Smooth muscle cell of the brain vasculature (primary cell): Measurements from ENCODE around the gene RASA3.
"Not testable (repeated sequence)": the region's sequence is repeated elsewhere in the genome, so short reads cannot be mapped to it uniquely, and the experiment has no call there.

Experiments
- DNase-seq: peaks from one replicate; pipeline ENCODE4 v3.0.0-alpha.2; 2012; ENCODE audit warnings: low read depth, low spot score

Gene RASA3

DNA sequence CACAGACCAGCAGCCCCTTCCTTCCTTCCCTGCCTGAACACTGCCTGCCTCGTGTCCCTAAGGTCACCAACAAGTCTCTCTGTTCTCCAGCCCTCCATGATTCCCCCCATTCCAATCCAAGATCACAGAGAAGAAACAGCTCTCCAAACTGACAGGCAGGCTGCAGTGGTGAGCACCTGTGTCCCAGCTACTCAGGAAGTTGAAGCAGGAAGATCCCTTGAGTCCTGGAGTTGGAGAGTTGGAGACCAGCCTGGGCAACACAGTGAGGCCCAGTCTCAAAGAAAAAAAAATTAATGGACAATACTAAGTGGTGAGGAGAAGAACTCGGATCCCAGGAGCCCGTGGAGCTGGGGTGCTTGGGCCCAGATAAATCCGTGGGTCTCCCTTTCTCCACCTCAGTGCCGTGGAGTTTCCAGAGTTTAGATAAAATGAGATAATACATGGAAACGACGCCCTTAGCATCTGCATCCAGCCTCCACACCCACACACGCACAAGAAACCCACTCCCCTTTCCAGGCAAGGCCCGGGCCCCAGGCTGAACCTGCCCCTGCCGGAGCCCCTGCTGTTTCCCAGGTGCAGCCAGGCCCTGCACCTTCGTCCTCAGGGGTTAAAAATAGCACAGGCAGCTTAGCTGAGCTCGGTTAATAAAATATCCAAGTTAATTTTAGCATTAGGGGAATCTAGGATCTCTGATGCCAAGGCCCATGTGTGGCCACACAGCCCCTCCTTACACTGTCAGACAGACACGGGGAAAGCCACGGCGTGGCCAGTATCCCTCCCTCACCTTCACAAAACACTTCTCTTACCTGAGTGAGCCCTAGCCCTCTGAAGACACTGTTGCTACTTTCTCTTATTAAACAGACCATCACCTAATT is 4.7 kb downstream of the RASA3 start:
- DNase-seq, result no peak

DNA sequence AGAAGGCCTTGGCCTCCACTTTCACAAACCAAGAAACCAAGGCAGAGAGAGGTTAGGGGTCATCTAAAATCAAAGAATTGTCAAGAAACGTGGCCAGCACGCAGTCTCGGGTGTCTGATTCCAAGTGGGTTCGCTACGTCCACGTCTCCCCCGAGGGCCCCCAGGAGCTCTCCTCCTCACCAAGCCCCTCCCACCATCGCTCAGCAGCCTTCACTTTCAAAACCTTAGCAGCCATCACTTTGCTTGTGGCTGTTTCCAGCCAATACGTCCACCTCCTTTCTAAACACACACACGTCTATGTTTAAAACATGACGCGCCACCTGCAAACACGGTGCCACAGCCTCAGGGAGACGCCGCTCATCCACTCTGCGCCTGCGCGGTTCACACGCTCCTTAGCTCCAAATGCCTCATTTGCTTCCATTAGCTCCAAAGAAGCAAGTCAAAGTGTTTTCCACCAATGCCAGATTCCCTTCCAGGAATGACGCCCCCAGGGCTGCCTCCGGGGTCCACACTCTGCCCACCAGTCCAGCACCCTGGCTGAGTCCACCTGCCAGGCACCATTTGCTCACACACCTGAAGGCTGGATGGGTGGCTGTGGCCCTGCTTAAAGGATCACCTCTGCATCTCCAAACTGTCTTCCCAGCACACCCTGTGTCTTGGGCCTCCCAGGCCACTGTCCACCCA is 5.5 kb downstream of the RASA3 start:
- DNase-seq, result no peak

DNA sequence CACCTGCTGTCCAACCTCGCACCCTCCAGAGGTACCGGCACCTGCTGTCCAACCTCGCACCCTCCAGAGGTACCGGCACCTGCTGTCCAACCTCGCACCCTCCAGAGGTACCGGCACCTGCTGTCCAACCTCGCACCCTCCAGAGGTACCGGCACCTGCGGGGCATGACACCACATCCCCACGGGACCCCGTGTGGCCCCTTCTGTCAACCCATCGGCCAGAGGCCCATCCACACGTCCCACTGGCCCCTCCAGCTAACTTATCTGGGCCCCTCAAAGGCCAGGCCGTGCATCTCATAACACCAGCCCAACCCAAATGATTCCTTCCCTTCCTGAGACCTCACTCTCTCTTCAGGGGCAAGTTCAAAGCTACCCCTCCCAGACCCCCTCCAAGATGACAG is 6.3 kb downstream of the RASA3 start:
- DNase-seq, result not testable (repeated sequence)

DNA sequence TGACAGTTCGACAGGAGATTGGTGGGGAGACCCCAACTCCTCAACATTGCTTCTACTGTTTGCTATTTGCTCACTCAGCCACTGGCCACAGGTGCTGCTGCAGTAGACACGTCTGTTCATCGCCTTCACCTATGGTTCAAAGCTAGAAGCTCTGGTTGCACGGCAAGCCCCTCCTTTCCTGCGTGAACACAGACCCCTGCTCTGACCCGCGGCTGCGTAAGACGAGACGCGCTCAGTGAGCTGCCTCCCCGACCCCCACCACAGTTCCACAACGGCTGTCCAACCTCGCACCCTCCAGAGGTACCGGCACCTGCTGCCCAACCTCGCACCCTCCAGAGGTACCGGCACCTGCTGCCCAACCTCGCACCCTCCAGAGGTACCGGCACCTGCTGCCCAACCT is 6.8 kb downstream of the RASA3 start:
- no peak for DNase-seq

DNA sequence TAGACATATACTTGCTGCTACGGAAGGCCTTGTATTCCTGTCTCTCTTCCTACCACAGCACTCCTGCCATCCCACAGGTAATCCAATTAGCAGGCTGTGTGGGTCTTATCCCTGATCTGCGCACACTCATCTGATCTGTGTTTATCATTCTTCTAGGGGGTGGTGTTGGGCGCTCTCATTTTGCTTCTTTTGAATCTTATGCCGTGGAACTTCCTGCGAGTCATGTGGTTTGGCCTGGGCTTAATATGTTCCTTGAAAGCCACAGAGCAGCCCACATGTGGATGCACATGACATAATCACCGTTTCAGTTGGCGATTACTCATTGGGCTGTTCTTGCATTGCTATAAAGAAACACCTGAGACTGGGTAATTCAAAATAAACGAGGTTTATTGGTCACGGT is 7.5 kb downstream of the RASA3 start:
- DNase-seq, result no peak

DNA sequence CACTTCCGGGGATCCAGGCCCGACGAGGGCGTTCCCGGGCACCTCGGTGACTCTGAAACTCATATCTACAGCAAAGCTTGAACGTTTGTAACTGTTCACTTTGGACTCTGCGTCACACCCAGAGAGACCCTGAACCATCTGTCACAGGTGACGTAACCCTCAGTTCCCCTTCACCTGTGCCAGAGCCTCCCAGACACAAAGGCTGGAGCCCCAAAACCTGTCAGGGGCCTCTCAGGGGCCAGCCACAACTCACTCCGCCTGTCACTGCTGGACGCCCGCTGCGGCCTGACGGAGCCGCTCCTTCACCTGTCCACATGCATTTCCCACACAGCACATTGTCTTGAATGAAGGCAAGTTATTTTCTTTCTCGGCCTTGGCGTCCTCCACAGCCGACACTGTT is 8.0 kb downstream of the RASA3 start:
- no peak for DNase-seq

DNA sequence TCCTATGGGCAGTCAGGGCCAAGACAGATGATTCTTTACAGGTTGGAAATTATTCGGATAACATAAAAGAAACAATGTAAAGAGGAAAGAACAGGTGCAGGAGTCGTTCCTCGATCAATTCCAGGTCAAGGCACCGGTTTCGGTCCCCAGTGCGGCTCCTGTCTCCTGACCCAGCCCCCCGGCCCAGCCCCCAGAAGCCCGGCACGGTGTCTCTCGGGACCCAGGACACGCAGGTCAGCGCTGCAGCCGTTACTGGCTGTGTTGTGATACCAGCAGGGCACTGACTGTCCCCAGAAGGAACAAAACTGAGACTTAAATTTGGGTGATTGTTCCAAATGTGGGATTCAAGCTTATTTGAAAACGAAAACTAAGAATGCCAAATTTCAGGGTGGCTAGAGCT is 8.5 kb downstream of the RASA3 start:
- no peak for DNase-seq

DNA sequence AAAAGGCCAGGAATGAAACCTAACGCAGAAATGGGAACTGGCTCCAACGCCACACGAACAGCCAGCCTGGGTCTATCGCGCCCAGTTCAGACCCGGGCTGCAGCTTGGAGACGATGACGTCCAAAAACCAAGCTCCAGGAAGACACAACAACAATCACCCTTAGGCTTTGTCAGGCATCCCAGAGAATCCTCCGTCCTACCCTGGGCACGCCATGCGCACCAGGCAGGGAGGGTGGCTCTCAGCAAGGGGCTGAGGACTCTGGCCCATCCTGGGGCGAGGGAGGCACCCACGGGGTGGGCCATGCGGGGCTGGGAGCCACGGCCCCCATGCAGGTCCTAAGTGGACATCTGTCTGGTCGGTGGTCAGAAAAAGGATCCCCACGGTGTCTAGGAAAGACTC is 9.0 kb downstream of the RASA3 start:
- DNase-seq, result no peak

DNA sequence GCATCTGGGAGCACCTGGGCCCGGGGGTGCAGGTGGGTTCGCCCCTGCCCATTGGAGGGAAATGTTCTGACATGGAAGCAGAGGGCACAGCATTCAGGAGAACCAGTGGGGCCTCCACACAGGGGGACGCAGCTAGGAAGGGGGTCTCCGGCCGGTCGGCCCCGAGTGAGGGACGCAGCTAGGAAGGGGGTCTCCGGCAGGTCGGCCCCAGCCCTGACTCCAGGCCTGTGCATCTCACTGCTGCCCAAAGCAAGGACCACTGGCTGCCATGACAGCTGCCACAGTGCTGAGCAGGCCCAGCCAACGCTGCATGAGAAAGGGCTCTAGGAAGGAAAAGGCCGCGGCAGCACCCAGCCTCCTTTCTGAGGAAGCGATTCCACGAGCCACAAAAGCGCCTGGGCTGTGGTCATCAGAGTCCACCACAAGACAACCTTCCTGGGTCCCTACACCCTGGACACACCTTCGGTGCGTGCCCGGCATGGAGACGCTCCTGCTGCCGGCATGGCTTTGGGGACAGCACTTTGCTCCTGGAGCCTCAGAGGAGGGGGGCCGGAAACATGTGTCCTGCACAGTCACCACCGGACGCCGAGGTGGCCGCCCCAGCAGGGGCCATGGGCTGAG is 9.7 kb downstream of the RASA3 start:
- no peak for DNase-seq

DNA sequence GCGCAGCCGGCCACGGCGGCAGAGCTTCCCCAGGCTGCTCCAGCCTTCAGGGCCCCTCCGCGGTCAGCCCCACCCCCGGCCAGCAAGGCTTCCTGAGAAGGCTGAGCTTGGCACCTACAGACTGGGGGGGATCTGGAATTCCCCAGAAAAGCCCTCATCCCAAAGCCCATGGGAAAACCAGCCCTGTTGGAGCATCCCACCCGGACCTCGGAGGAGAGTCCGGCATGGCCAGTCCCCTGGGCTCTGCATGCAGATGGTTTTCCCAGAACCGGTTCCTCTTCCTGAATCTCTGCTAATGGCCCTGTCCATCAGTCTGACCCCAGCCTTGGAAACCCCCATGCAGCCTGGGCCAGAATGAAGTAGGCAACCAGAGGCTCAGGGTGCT is 10.3 kb downstream of the RASA3 start:
- DNase-seq, result no peak

DNA sequence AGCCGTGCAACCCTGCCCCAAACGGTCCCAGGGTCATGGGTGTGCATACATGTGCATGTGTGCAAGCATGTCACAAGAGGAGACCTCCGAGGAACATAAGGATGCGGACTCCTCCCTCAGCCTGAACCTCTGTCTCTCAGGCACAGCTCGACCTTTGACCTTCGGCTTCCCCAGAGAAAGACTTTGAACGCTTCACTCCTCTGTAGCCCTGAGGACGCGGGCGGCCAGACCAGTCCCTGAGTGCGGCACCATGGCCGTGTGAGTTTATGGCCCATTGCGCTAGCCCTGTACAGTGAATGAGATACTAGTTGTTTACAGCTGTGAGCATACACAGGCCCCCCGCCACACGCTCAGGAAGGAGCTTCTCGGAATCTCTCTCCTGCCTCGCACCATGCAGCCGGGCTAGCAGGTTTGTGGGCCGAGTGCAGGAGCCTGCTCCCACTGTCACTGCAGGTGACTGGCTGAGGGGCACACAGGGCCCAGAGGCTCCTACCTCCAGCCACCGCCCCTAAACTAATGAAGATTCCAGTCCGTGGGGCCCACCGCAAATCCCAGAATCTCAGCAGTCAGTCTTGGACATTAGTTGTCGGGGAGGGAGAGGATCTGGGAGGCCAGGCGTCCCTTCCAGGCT is 10.8 kb downstream of the RASA3 start:
- no peak for DNase-seq

DNA sequence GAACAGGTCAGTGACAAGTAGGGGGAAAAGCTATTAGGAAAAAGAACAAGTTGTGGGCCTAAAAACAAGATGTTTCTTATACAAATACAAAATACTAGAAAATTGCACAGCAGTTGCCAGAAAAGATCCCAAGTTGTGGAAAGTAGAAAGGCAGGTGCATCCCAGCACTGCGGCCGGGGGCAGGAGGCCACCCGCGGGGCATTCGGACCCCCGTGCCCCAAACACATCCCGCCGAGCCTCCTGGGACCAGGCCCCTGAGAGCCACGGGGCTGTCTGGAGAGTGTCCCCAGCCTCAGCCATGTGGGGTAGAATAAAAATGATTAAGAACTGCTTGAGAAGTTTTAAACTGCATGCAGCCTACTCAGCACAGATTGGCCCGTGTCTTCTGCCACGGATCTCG is 11.4 kb downstream of the RASA3 start:
- DNase-seq, result no peak

DNA sequence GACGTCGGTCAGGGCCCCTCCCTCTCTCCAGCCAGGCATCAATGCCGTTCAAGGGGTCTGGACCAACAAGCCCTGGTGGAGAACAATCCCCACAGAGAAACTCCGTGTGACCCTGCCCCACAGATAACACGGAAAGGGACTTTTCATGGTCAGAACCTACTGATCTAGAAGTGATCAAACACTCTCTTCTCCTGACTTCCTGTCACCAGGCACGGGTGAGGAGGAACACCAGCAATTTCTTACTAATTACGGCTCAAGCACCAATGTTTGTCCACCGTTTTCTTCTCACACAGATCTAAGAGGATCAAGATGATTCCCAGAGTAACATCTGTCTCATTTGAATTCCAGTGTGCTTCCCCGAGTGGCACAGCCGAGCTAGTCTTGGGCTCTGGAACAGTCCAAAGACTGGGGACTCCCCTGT is 11.8 kb downstream of the RASA3 start:
- DNase-seq, result no peak

DNA sequence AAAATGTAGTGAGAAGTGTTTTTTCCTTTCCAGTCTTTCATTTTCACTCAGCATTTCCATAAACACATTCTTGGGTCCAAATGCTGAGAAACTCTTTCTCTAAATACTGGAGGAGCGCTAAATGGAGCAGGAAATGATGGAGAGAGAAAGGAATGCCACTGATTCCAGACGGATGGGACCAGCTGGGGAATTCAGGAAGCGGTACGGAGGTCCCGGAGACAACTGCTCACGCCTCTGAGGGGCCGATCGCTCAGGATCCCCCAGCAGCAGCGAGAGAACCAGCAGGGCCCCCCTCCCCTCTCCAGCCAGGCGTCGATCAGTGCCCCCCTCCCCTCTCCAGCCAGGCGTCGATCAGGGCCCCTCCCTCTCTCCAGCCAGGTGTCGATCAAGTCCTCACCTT is 13.2 kb downstream of the RASA3 start:
- no peak for DNase-seq

DNA sequence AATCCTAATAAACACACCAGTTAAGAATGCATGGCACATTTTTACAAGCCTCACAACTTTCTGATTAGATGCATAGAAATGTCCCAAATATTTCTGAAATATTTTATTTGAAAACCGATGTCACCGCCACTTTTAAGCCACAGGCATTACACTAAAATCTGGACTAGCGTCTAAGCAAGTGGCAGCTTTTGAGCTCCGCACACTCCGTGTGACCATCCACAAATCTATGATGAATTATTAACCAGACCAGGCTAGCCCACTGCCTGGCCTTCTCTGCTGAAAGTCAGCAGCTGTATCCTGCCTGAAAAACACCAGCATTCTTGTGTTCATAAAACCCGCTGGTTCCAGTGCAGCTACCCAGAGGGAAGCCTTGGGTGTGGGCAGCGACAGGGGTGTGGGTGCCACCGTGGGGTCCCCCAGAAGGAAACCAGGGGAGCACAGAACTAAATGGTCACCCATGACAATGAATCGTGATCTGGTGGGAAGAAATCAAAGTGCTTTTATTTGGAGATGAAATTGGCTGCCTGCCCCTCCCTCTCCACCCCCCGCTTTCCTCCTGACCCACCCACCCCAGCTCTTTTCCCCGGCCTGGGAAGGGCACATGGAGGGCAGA is 13.8 kb downstream of the RASA3 start:
- no peak for DNase-seq

DNA sequence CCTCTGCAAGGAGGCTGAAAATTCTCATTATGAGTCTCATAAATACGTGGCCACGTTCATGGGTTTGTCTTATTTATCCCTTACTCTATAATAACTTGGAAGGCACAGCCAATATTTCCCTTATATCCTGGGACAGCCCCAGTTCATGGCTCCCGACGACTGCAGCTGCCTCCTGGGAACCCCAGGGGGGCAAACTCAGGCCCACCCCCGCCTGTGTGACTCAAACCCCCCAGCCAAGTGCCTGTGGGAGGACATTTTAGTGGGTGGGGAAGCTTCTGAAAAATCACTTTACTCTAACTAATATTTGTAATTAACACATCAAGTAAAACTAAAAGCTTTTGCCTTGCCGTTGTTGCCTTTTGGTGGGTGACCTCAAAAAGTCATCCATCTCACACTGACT is 14.3 kb downstream of the RASA3 start:
- no peak for DNase-seq

DNA sequence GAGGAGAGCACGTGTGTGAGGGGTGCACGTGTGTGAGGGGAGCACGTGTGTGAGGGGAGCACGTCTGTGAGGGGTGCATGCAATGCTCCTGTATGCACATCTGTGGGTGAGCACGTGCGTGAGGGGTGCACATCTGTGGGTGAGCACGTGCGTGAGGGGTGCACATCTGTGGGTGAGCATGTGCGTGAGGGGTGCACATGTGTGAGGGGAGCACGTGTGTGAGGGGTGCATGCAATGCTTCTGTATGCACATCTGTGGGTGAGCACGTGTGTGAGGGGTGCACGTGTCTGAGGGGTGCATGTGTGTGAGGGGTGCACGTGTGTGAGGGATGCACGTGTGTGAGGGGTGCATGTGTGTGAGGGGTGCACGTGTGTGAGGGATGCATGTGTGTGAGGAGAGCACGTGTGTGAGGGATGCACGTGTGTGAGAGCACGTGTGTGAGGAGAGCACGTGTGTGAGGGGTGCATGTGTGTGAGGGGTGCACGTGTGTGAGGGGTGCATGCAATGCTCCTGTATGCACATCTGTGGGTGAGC is 15.0 kb downstream of the RASA3 start:
- not testable (repeated sequence) for DNase-seq

DNA sequence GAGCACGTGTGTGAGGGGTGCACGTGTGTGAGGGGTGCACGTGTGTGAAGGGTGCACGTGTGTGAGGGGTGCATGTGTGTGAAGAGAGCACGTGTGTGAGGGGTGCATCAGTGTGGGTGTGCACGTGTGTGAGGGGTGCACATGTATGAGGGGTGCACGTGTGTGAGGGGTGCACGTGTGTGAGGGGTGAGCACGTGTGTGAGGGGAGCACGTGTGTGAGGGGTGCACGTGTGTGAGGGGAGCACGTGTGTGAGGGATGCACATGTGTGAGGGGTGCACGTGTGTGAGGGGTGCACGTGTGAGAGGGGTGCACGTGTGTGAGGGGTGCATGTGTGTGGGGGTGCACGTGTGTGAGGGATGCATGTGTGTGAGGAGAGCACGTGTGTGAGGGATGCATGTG is 15.7 kb downstream of the RASA3 start:
- DNase-seq, result no peak

DNA sequence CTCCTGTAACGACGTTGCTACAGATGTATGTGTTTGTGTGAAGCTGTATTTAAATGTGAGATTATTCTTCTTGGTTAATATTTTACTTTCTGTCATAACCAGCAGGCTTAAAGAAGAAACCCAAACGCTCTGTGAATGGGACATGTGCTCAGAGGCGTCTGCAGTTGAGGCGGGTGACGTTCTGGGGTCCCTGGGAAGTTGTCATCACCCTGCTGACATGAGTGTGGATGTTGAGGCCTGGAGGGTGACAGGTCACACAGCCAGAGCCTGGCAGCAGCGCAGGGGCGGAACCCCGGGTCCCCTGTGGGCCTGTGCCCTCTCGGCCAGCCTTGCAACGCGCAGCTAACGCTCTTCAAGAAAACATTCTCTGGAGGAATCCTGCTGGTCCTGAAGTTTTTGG is 16.6 kb downstream of the RASA3 start:
- DNase-seq, result no peak

DNA sequence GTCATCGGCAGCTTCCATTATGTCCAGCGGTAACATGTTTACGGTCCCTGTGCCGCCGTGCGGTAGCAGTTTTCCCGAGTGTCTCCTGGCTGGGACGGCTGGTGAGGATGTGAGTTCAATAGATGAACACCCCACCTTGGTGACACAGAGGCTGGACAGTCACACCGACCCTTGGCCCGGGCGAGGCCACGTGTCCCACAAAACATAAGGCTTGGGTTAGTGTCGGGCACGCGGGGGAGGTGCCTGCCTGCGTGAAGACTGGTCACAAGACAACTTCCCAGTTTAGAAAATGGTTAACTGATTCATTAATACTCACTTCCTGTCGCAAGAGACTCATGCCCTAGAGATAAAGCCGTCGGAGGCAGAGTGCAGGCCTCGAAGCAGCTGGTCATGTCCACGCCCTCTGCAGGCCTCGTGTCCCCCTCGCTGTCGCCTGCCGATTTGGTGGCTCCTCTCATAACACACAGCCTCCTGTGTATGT is 17.2 kb downstream of the RASA3 start:
- DNase-seq, result no peak

DNA sequence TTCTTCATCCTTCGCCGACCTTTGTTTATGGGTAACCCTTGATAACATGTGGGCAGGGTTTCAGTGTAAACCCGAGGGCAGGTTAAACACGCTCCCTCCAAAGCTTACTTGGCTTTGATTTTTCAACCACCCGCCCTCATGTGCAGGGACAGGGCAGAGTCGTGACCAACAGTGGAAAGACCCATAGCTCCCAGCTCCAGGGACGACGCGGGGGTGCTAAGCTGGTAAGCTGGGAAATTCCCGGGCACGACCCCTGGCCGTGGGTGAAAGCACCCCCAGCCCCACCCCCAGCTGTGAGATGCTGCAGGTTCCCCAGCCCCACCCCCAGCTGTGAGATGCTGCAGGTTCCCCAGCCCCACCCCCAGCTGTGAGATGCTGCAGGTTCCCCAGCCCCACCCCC is 17.8 kb downstream of the RASA3 start:
- DNase-seq, result not testable (repeated sequence)
